NCI-H2196 treated with DMSO at 0.1 percent for 48 hours (cell line): ENCODE results near the gene HBP1.

Experiments used
- DNase-seq: peaks from one replicate; lab custom pipeline; 2025; ENCODE audit not compliant: unreplicated experiment; lab: John Stamatoyannopoulos, UW

The HBP1 gene

DNA sequence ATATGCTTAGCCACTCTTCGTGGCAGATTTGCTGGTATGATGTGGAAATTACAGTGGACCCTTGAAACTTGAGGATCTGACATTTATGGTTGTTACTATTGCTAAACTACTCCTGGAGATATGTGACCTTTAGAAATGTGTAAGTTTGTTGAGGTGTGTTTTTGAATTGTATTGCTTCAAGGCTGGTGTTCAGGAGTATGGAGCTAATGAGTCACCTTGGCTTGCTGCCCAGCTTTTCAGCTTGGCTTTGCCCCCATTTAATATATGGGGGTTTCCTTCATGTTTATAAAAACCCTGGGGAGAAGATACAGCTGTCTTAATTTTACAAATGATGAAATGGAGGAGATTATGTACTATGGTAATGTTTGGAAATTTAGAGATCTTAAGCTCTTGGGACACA lies 11.6 kb downstream of the HBP1 start:
- DNase-seq, result no peak

DNA sequence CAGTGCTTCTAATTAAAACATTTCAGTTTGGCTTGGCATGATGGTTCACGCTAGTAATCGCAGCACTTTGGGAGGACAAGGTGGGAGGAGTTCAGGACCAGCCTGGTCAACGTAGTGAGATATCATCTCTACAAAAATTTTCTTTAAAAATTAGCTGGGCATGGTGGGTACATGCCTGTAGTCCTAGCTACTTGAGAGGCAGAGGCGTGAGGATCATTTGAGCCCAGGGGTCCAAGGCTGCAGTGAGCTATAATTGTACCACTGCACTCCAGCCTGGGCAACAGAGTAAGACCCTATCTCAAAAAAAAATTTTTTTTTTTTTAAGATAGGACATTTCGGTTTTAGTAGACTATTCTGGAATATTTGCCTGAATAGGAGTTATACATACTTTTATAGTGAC lies 12.4 kb downstream of the HBP1 start:
- no peak for DNase-seq

- DNase-seq, result no peak
Observed at GRCh38 chr7:107185716-107186115, 16.9 kb downstream of the HBP1 start.

DNA sequence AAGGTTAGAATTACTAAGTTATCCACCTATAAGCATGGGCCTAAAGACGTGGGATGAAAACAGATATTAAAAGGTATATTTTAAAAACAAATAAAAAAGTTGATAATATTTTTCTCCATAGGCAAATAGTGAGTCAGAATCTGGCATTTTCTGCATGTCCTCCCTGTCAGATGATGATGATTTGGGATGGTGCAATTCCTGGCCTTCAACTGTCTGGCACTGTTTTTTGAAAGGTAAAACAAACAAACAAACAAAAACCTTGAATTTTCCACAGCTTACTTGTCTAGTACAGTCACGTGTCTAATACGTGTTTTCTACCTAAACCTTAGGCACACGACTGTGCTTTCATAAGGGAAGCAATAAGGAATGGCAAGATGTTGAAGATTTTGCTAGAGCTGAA lies 17.4 kb downstream of the HBP1 start:
- no peak for DNase-seq

DNA sequence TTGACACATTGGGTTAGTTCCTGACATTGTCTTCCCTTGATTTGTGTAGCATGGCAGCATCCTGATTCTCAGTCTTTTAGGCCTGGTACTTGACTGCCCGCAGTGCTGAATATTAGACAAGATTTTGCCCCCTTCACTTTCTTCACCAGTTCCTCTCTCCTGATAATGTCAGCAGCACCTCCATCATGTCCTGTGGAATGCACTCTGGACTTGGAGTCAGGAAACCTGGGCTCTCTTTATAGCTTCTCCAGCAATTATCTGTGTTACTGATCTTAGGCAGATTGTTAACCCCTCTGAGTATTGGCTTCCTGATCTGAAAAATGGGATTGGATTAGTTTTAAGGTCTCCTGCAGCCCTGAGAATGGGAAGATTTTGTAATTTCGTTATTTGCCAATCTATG lies 19.0 kb downstream of the HBP1 start:
- DNase-seq, result no peak

GRCh38 chr7:107190090-107190489 lies 21.3 kb downstream of the HBP1 start:
- no peak for DNase-seq

GRCh38 chr7:107194052-107194451 lies 25.2 kb downstream of the HBP1 start:
- DNase-seq, result no peak

- no peak for DNase-seq
Observed at GRCh38 chr7:107196834-107197610, 28.2 kb downstream of the HBP1 start.

GRCh38 chr7:107201795-107202450 lies 33.1 kb downstream of the HBP1 start:
- peak; percentile 66 for DNase-seq

- no peak for DNase-seq
Observed at GRCh38 chr7:107203607-107204006, 34.8 kb downstream of the HBP1 start.

GRCh38 chr7:107206136-107206535 lies 37.3 kb downstream of the HBP1 start:
- DNase-seq, result no peak

GRCh38 chr7:107206706-107207105 lies 37.9 kb downstream of the HBP1 start:
- DNase-seq, result no peak

GRCh38 chr7:107207459-107207858 lies 38.7 kb downstream of the HBP1 start:
- DNase-seq, result no peak

DNA sequence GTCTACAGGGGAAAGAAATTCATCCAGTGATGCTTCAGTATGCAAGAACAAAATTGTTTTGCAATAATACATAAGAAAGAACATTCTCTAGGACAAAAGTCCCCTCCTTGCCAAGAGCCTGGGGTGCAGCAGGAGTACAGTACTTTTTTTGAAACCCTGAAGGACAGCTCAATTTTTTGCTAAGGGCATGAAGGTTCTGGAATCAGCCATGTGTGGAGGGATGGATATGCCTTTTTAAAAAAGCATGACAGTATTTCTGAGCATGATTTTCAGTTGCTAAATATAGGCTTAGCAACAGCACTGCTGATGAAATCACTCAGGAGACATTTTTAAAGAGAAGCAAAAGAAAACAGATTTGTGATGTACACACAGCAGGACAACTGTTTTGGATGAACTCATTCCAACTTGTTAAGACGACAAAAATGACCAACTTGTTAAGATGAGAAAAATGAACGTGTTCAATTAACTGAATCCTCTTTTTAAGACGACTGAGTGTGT lies 39.3 kb downstream of the HBP1 start:
- DNase-seq, result no peak

GRCh38 chr7:107208563-107208962 lies 39.8 kb downstream of the HBP1 start:
- DNase-seq, result no peak

DNA sequence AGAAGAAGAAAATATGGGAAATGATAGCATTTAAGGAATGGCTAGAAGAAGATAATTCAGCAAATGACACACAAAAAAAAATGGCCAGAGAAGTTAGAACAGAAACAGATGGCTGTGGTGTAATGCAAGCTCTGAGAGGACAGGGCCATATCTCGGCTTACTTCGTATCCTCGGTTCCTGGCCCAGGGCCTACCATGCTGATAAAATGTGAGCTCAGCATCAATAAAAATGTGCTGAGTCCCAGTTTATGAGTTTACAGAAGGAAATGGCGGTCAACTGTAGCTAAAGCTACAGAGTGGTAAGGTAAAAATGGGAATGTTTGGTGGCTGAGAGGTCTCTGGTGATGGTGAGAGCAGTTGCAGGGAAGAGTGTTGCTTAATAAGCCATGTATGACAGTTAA lies 40.8 kb downstream of the HBP1 start:
- no peak for DNase-seq

GRCh38 chr7:107210400-107210799 lies 41.6 kb downstream of the HBP1 start:
- no peak for DNase-seq

DNA sequence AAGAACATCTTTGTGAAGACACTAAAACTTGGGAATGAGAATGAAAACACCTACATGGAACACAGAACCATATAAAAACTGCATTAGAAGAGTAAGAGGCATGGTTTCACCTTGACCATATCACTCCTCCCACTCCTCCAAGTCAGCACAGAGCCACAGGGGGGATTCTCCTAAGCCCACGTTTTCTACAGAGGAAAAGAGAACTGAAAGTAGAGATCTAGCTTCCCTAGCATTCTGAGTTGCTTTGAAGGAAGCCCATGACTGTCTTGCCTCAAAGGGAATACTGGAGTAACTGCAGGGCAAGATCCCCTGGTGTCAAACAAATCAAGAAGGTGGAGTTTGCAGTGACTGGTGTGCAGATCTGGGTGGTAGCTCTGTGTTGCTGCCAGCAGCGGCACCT lies 43.9 kb downstream of the HBP1 start:
- DNase-seq, result no peak

- DNase-seq, result no peak
Observed at GRCh38 chr7:107213193-107213788, 44.5 kb downstream of the HBP1 start.

DNA sequence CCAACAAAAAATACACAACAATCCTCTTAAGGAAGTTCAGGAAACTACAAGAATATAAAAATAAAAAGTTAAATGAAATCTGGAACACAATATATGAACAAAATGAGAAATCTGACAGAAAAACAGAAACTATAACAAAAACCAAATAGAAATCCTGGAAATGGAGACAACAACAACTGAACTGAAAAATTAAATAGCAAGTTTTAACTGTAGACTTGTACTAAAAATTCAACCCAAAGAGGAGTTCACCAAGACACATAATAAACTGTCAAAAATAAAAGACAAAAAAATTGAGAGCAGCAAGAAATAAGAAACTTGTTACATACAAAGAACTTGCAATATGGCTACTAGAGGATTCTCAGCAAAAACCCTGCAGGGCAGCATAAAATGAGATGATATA lies 45.1 kb downstream of the HBP1 start:
- DNase-seq, result no peak

DNA sequence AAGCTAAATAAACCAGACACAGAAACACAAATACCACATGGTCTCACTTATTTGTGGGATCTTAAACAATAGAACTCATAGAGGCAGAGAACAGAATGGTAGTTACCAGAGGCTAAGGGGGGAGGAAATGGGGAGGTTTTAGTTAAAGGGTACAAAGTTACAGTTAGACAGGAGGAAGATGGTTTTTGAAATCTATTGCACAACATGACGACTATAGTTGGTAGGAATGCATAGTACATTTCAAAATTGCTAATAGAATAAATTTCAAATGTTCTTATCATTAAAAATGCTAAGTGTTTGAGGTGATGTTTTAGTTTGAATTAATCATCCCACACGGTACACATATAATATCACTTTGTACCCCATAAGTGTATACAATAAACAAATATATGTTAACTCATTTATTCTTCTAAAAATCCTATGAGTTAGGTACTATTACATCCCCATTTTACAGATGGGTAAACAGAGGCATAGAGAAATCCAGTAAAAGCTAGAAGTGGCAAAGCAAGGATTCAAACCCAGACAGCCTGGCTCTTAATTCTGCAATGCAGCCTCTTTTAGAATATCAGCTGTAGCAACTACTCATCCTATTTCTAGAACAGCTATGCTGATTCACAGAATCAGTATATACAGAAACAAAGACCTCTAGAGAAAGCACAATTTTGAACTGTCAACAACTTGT lies 50.9 kb downstream of the HBP1 start:
- no peak for DNase-seq

GRCh38 chr7:107220356-107220755 lies 51.6 kb downstream of the HBP1 start:
- no peak for DNase-seq
